ENCODE data around the gene SLC7A1.

GRCh38 chr13:29548722-29549121, 46.8 kb downstream of the SLC7A1 start:
- TF ChIP-seq POLR2A (IDR thresholded peaks at IDR 0.05) = no peak
- no peak for TF ChIP-seq CTCF (IDR thresholded peaks at IDR 0.05 in 8 of 11, conservative IDR thresholded peaks at IDR 0.05 in 3 of 11)
- TF ChIP-seq POLR2AphosphoS5 (IDR thresholded peaks at IDR 0.05) = no peak

All from spleen (tissue), 7 donors.